Measurements from ENCODE around the gene PLEKHO2.
"Not testable (repeated sequence)": the region's sequence is repeated elsewhere in the genome, so short reads cannot be mapped to it uniquely, and the experiment has no call there.

PLEKHO2 gene, protein sequence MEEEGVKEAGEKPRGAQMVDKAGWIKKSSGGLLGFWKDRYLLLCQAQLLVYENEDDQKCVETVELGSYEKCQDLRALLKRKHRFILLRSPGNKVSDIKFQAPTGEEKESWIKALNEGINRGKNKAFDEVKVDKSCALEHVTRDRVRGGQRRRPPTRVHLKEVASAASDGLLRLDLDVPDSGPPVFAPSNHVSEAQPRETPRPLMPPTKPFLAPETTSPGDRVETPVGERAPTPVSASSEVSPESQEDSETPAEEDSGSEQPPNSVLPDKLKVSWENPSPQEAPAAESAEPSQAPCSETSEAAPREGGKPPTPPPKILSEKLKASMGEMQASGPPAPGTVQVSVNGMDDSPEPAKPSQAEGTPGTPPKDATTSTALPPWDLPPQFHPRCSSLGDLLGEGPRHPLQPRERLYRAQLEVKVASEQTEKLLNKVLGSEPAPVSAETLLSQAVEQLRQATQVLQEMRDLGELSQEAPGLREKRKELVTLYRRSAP

DNA sequence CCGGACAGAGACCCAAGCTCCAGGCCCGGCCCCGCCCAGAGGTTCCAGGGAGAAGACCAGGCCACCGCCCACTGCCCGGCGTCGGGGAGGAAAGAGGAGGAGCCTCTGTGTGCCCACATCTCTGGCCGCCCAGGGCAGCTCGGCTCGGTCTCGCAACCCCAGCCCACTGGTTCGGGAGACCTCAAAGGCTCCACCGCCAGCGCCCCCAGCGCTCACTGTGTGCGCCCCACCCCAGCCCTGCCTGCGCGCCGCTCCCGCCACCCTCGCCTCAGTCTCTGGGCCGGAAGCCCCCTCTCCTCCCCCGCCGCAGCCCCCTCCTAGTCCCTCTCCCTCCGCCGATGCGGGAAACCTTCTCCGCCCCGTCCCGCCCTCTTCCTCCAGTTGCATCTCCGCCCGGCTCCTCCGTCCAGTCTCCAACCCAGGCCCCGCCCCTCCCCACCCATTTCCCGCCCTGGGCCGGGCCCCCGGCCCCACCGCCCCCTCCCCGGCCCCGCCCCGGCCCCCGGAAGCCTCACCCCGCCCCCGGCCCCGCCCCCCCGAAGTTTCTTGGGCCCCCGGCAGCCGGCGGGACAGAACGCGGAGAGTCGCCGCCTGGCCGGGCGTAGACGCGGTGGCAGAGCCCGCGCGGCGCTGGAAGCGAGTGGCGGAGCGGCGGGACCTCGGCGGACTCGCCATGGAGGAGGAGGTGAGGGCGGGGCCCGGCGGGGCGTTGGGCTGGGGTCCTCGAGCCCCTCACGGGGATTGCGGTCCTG is at the start of gene PLEKHO2:
Gene PLEKHO2 (plus strand): TSS at position 572 of the 752 bp plus-strand sequence. CDS start 102 bp downstream, at position 674.
- DNase-seq: peak; percentile 83

DNA sequence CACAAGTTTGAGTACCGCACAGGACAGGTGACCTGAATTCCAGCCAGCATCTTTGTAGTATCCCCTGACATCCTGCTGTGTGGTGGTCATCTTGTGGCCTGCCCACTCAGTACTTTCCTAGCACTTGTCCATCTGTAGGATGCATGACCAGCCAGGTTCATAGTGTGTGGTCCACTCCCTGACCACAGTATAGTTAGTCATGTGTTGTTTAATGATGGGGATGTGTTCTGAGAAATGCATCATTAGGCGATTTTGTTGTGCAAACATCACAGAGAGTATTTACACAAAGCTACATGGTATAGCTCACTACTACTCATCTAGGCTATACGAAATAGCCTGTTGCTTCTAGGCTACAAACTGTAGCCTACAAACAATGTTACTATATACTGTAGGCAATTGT is 49.4 kb upstream of the PLEKHO2 start:
- DNase-seq: no peak

DNA sequence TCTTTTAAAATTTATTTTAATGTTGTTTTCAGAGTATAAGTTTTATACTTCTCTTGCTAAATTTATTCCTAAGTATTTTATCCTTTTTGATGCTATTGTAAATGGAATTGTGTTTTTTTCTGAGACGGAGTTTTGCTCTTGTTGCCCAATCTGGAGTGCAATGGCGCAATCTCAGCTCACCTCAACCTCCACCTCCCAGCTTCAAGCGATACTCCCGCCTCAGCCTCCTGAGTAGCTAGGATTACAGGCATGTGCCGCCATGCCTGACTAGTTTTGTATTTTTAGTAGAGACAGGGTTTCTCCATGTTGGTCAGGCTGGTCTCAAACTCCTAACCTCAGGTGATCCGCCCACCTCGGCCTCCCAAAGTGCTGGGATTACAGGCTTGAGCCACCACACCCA is 46.4 kb upstream of the PLEKHO2 start:
- DNase-seq: not testable (repeated sequence)

DNA sequence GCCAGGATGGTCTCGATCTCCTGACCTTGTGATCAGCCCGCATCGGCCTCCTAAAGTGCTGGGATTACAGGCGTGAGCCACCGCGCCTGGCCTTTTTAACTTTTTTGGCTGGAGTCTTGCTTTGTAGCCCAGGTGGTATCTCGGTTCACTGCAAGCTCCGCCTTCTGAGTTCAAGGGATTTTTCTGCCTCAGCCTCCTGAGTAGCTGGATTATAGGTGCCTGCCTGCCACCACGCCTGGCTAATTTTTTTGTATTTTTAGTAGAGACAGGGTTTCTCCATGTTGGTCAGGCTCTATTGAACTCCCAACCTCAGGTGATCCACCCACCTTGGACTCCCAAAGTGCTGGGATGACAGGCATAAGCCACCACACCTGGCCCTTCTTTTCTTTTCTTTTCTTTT is 45.8 kb upstream of the PLEKHO2 start:
- DNase-seq: not testable (repeated sequence)

DNA sequence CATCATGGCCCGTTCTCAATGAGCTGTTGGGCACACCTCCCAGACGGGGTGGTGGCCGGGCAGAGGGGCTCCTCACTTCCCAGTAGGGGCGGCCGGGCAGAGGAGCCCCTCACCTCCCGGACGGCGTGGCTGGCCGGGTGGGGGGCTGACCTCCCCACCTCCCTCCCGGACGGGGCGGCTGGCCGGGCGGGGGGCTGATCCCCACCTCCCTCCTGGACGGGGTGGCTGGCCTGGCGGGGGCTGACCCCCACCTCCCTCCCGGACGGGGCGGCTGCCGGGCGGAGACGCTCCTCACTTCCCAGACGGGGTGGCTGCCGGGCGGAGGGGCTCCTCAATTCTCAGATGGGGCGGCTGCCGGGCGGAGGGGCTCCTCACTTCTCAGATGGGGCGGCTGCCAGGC is 42.8 kb upstream of the PLEKHO2 start:
- not testable (repeated sequence) for DNase-seq

DNA sequence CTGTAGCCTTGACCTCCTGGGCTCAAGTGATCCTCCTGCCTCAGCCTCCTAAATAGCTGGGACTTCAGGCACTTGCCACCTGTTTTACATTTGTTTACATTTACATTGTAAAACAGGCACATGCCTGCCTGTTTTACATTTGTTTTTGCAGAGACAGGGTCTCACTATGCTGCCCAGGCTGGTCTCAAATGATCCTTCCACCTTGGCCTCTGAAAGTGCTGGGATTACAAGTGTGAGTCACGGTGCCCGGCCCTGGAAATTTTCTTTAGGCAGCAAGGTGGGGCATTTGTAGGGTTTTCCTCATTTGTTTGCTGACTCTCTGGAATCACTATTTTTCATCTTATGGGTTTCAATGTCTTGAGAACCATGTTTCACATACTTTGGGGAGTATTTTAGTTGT is 41.2 kb upstream of the PLEKHO2 start:
- no peak for DNase-seq

DNA sequence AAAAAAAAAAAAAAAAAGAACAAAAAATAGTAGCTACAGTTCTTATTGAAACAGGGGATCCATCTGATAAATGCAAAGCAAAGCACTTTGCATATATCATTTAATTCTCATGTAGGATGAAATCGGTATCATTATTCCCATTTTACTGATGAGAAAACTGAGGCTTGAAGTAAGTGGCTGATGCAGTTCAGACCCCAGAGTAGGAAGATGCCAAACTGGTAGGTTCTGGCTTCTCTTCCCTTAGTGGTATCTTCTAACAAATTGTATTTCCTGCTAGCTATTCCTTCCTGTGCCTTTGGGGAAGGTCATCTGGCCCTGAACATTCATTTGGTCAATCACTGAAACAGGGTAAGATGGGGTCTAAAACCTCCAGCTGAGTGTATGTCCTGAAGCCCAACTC is 38.2 kb upstream of the PLEKHO2 start:
- DNase-seq: no peak

DNA sequence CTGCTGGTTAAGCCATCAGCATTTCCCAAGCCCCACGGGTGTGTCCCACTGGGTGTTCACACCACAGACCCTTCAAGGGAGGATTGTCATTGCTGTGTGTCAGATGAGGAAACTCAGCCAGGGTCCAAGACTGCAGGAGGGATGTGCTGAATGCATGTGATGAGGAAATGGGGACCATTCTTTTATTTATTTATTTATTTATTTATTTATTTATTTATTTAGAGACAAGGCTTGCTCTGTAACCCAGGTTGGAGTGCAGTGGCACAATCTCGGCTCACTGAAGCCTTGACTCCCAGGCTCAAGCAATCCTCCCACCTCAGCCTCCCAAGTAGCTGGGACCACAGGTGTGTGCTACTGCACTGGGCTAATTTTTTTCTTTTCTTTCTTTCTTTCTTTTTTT is 37.1 kb upstream of the PLEKHO2 start:
- no peak for DNase-seq

DNA sequence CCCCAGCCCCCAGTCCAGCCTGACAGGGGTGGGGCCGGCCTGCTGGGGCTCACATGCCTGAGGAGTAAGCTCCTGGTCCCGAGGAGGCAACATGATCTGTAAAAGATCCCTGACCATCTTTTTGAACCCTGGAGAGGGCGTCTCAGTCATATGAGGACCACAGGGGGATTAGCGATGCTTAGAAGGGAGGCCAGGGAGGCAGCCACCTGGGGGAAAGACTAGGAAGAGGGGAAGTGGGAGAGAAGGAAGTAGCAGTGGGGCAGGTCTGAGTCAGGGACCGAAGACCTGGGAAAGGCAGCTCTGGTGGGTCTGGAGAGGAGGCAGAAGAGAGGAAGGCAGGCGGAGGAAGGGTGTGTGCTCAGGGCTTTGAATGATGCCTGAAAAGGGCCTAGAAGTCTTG is 35.2 kb upstream of the PLEKHO2 start:
- no peak for DNase-seq

DNA sequence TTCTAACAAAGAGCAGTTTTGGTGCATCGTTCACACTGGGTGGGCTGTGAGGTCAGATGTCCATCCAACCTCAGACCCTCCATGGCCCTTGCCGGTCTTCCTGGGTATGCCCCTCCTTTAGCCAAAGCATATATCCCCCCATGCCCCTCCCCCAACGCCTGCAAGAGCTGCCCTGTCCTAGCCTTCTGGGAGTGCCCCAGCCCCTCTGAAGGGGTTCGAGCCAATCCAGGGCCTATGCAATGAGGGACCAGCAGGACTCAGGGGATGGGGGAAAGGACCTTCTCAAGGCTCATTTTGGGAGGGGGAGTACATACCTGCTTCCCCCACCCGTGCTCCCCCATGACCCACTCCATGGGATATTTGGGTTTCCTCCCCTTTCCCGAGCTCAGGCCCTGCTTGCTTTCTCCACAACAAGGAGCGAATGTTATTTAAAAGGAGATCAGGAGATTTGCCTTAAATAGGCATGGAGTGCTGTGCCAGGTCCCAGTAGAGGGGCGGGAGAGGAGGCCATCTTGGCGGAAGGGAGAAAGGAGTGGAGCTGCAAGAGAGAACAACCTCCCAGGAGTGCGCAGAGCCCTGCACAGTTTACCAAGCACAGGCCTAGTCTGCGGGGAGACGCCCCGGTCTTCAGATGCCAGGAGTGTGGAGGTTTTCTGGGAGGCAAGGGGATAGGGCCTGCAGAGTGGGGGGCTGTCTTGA is 34.5 kb upstream of the PLEKHO2 start:
- no peak for DNase-seq

DNA sequence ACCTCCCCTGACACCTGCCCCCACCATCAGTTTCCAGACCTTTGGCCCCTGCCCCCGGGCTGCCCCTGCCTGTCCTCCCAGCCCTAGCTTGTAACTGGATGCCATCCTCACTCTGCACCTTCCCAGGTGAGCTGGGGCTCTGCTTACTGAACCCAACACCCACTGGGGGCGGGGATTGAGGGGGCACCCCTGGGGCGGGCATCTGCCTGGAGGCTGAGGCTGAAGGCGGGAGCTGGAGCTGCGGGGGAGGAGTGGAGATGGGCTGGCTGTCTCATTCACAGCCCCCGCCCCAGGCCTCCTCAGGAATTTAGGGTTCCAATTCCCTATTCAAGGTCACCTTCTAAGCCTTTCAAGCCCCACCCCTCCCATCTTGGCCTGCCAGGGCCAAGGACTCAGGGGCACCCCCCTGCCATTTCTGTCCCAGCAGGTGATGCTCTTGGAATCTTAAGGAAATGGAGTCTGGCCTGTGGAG is 33.9 kb upstream of the PLEKHO2 start:
- DNase-seq: no peak

DNA sequence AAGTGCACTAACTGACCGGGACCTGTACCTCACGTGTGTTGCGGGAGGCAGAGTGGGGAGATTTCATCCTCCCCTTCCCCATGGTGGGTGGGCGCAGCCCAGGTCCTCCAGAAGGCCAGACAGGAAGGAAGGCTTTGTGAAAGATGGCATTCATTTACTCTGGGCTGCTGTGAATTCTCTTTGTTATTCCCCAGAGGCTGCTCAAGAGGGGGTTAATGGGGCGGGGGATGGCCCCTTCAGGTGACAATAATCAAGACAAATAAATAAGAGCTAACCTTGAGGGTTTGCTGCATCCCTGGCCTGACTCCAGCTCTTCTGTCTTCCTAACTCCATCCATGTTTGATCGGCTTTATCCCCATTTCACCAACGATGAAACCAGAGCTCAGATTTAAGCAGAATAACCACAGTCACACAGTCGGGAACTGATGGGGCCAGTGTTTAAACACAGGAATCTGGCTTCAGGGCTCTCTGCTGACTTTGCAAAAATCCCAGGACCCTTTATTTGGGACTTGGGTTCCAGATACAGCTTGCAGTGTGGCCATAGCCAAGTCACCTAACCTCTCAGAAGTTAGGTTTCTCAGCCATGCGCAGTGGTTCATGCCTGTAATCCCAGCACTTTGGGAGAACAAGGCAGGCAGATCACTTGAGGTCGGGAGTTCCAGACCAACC is 32.8 kb upstream of the PLEKHO2 start:
- no peak for DNase-seq

DNA sequence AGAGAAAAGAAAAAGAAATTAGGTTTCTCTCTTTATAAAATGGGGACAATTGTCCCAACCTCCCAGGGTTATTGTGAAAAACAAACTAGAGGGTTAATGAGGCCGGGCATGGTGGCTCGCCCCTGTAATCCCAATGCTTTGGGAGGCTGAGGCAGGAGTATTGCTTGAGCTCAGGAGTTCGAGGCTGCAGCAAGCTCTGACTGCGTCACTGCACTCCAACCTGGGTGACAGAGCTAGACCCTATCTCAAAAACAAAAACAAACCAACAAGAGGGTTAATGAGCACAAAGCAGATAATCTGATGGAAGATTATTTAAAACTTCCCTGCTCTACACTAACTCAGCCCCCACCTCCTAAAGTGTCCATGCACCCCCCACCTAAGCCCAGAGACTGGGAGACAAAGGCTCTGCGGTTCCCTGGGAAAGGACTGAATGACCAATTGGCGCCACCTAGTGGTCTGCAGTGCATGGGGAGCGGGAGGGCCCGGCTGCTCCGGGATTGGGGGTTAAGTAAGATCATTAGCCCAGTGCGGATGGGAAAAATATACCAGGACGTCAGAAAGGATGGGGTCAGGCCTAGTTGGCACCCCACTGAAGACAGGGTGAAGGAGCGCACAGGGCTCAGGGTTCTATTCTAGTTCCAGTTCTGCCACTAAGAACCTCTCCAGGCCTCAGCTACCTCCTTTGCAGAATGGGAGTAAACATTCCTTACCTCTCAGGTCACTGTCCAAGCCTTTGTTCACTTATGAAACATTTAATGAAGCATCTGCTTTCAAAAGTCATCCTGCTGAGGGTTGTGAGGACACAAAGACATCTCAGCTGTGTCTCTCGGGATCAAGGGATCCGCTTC is 31.8 kb upstream of the PLEKHO2 start:
- DNase-seq: peak; percentile 76

DNA sequence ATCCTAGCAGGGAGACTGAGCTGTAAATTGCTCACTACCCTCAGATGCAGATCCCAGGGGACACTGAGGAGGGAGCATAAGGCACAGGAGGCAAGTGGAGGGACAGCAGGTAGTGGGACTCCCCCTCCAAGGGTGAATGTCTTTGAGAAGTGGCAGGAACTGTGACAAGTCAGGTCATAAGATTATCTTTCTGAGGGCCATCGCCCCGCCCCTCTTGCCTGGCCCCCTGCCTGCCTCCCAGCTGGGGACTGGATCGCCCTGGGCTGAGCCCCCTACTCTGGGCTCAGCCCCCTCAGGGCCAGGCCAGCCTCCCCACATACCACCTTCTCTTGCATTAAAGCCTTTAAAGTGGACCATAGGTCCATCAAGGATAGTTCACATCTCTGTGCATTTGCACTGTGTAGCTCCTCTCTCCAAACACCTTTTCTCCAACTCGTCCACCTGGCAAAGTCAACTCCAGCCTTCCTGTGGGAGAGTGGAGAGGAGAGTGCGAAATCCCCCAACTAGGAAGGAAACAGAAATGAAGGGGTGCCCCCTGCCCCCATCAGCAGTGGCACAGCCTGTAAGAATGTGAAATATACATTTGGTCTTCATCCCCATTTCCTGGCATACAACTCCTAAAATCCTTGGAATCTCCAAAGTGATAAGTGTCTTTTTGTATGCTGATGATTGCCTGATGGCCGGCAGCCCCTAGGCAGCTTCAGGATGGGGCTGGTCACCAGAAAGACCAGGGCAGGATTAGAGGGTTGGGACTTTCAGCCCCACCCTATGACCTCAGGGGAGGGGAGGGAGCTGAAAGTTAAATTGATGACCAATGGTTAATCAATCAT is 31.0 kb upstream of the PLEKHO2 start:
- DNase-seq: no peak

DNA sequence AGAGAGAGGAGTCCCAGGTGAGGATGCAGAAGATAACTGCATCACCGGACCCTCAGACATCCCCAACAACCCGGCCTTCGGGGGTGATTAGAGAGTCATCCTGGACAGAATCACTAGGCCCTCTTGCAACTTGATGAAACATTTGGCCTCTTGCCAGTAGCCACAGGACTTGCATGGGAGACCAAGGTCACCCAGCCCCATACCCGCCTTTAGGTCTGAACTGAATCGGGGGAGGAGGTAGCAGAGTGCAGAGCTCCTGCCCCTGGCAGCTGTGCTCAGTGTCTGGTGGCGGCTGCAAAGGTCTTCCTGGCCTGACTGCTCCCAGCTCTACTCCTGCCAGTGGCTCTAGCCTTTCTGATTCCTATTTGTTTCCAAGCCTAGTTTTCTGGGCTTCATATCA is 28.6 kb upstream of the PLEKHO2 start:
- DNase-seq: no peak

DNA sequence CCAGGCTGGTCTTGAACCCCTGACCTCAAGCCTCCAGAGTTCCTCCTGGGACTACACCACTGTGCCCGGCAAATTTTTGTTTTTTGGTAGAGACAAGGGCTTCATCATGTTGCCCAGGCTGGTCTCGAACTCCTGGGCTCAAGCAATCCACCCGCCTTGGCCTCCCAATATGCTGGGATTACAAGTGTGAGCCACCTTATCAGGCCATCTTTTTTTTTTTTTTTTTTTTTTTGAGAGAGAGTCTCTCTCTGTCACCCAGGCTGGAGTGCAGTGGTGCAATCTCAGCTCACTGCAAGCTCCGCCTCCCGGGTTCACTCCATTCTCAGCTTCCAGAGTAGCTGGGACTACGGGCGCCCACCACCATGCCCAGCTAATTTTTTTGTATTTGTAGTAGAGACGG is 27.4 kb upstream of the PLEKHO2 start:
- not testable (repeated sequence) for DNase-seq

DNA sequence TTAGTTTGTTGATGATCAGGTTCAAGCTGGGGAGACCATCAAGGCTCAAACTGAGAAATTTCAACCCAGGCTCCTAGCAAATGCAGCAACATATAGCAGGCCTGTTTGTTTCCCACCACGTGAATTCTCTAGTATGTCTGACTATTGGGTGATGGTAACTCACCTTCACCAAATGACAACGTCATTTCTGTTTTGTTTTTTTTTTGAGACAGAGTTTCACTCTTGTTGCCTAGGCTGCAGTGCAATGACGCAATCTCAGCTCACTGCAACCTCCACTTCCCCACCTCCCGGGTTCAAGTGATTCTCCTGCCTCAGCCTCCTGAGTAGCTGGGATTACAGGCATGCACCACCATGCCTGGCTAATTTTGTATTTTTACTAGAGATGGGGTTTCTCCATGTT is 26.8 kb upstream of the PLEKHO2 start:
- not testable (repeated sequence) for DNase-seq

DNA sequence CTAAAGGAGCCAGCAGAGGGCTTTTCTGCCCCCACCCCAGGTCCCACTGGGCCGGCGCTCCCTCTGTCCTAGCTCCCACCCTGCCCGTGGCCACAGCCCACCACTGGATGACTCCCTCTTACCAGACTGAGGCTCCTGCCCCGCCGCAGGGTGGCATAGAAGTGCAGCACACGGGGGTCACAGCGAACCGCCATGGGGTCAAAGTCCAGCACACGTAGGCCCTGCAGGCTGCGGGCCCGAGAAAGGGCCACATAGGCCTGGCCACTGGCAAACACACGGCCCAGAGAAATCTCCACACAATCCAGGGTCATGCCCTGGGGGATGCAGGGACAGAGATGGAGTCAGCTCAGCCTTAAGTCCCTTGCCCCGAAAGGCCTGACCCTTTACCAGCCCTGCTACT is 25.3 kb upstream of the PLEKHO2 start:
- no peak for DNase-seq

DNA sequence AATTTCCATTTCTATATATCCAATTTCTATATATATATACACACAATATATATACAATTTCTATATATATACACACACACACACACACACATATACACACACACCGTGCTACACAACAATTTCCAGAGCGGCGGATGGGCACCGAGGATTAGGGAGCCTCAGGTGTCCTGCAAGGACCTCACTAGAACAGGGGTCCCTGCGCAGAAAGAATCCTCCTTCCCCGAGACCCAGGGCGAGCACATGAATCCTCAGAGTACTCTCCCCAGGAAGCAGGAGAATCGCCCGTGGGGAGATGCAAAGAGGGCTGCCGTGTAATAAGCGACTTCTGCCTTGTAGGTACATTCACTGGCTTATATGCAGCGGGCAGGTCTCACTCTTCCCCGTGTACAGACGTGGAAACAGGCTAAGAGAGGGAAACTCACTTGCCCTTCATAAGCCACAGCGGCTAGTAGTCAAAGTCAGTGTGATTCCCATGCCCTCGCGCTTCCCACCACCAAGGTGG is 16.7 kb upstream of the PLEKHO2 start:
- peak; percentile 15 for DNase-seq

DNA sequence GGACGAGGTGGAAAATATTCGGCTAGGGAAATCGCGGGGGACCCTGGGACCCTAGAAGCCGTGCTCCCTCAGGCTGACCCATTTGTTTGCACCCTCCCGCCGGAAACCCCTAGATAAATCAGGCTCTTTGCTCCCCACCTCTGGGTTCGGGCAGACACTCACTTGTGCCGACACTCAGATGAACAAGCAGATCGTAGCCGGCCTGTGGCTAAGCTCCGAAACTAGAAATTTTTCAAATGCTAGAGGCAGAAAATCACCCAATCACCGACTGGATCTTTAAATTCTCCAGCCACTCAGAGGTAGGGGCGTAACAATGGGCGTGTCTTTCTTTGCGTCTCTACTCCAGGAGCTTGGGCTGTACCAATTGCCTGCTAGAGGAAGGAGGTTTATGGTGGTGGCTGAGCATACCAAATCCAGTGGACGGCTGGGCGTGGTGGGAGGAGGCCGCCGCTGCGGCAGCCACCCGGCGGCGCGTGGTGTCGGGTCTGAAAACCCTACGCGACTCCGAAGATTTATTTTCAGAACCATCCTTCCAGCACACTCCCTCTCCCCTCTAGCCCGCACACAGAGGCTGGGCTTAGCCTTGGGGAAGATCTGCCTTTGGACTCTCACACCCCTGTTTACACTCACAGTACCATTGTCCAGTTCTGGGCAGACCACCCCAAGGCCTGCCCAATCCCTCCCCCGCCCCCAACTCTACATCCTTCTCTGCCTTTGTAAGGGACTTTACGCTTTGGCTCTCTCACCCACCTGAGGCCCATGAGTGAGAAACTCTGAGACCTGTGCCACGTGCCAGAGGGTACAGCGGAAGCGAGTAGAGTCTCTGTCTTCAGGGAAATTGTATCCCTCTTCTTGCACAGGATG is 16.1 kb upstream of the PLEKHO2 start, which contains the start of gene PIF1:
Gene PIF1 (minus strand): TSS at position 217 of the 864 bp plus-strand sequence. CDS start 1,312 bp downstream, outside the sequence.
- DNase-seq: peak; percentile 92
